T-helper 1 cell treated with Interleukin-12 subunit alpha and Interleukin-12 subunit beta and Interleukin-4 antibody, amounts not matched to agents 30 μg/mL and 1 μg/mL, for 36 hours (primary cell): ENCODE measurements around the gene SLC27A1.

Experiments
- H3K27ac Mint-ChIP-seq: one replicate; pipeline ENCODE4 v1.8.0; 2021; ENCODE audit warnings: mild to moderate bottlenecking, mixed read lengths
- H3K27me3 Mint-ChIP-seq: one replicate; pipeline ENCODE4 v1.8.0; 2021; ENCODE audit warnings: low read depth, mixed read lengths
- H3K36me3 Mint-ChIP-seq: one replicate; pipeline ENCODE4 v1.8.0; 2021; ENCODE audit warnings: low read depth, mixed read lengths
- H3K4me1 Mint-ChIP-seq: one replicate; pipeline ENCODE4 v1.8.0; 2021; ENCODE audit warnings: low read depth, mixed read lengths
- H3K4me3 Mint-ChIP-seq: one replicate; pipeline ENCODE4 v1.8.0; 2021; ENCODE audit warnings: mild to moderate bottlenecking, moderate library complexity, mixed read lengths
- H3K9me3 Mint-ChIP-seq: one replicate; pipeline ENCODE4 v1.8.0; 2021; ENCODE audit warnings: mixed read lengths

The SLC27A1 gene

GRCh38 chr19:17470068-17470841 lies at the start of gene SLC27A1:
TSS of gene SLC27A1 (plus strand) at chr19:17470524. CDS start at chr19:17470541, 17 bp downstream.
- H3K9me3 Mint-ChIP-seq: no peaks in the 10 kb centered on the region
- H3K4me1 Mint-ChIP-seq: peaks cover 31% of the 10 kb centered on the region
- no peaks in the 10 kb centered on the region for H3K36me3 Mint-ChIP-seq
- peak within 1 kb of the TSS; percentile 87 for H3K27ac Mint-ChIP-seq
- H3K4me3 Mint-ChIP-seq: peak within 1 kb of the TSS; percentile 96
- peaks cover 4% of the 10 kb centered on the region for H3K27me3 Mint-ChIP-seq

GRCh38 chr19:17421942-17422341 lies 48.4 kb upstream of the SLC27A1 start:
- H3K36me3 Mint-ChIP-seq: peaks cover 7% of the 10 kb centered on the region
- no peak overlapping the region for H3K4me3 Mint-ChIP-seq
- H3K27me3 Mint-ChIP-seq: no peaks in the 10 kb centered on the region
- no peaks in the 10 kb centered on the region for H3K9me3 Mint-ChIP-seq
- peaks cover 16% of the 10 kb centered on the region for H3K4me1 Mint-ChIP-seq
- H3K27ac Mint-ChIP-seq: no peak overlapping the region

- H3K4me3 Mint-ChIP-seq: no peak overlapping the region
- H3K36me3 Mint-ChIP-seq: peaks cover 5% of the 10 kb centered on the region
- no peak overlapping the region for H3K27ac Mint-ChIP-seq
- peaks cover 16% of the 10 kb centered on the region for H3K4me1 Mint-ChIP-seq
- no peaks in the 10 kb centered on the region for H3K9me3 Mint-ChIP-seq
- no peaks in the 10 kb centered on the region for H3K27me3 Mint-ChIP-seq
Measured at GRCh38 chr19:17423429-17424208, 46.7 kb upstream of the SLC27A1 start.

GRCh38 chr19:17424743-17425365 lies 45.5 kb upstream of the SLC27A1 start:
- no peak overlapping the region for H3K4me3 Mint-ChIP-seq
- H3K4me1 Mint-ChIP-seq: peaks cover 6% of the 10 kb centered on the region
- peaks cover 2% of the 10 kb centered on the region for H3K36me3 Mint-ChIP-seq
- H3K27ac Mint-ChIP-seq: no peak overlapping the region
- H3K9me3 Mint-ChIP-seq: no peaks in the 10 kb centered on the region
- no peaks in the 10 kb centered on the region for H3K27me3 Mint-ChIP-seq

DNA sequence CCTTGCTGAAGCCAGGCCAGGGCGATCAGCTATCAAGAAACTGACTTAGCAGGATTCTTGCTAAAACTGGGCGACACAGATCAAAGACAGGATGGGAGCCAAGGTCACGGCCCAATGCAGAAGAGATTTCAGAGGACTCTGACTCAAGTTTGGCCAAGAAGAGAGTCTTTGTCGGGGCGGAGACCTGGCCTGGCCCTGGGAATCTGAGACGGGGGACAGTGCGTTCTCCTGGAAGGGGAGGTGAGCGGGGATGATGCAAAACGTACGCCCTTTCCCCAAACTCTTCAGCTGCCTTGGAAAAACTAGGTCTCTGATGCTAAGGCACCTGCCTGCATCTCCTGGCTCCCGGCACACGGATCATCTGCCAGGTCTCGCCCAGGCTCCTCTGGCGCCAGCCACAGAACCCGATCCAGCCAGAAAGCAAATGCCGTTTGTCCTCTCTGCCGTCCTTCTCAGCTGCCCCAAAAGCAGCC lies 40.6 kb upstream of the SLC27A1 start:
- Mint-ChIP-seq H3K9me3 (no peaks in the 10 kb centered on the region), H3K4me3 (no peak overlapping the region), H3K36me3 (no peaks in the 10 kb centered on the region)

GRCh38 chr19:17431417-17431816 lies 38.9 kb upstream of the SLC27A1 start:
- no peak overlapping the region for H3K4me3 Mint-ChIP-seq
- H3K36me3 Mint-ChIP-seq: no peaks in the 10 kb centered on the region
- no peak overlapping the region for H3K27ac Mint-ChIP-seq
- H3K27me3 Mint-ChIP-seq: no peaks in the 10 kb centered on the region
- H3K4me1 Mint-ChIP-seq: peaks cover 4% of the 10 kb centered on the region
- no peaks in the 10 kb centered on the region for H3K9me3 Mint-ChIP-seq

More for the DNA sequence above, 40.6 kb upstream of the SLC27A1 start:
- Mint-ChIP-seq H3K27me3 (no peaks in the 10 kb centered on the region), H3K27ac (no peak overlapping the region), H3K4me1 (peaks cover 5% of the 10 kb centered on the region)

DNA sequence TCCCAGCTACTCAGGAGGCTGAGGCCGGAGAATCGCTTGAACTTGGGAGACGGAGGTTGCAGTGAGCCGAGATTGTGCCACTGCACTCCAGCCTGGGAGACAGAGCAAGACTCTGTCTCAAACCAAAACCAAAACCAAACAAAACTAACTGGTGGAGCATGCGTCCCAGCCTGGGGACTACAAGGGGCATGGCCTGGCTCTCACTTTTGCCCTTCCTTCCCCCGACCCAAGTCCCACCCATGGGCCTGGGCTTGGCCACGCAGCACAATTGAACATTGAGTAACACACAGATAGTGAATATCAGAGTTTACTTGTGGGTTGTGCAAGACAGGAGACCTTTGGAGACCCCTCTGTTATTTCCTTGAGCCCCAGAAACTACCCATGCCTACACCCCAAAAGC lies 35.1 kb upstream of the SLC27A1 start:
- H3K27me3 Mint-ChIP-seq: no peaks in the 10 kb centered on the region

DNA sequence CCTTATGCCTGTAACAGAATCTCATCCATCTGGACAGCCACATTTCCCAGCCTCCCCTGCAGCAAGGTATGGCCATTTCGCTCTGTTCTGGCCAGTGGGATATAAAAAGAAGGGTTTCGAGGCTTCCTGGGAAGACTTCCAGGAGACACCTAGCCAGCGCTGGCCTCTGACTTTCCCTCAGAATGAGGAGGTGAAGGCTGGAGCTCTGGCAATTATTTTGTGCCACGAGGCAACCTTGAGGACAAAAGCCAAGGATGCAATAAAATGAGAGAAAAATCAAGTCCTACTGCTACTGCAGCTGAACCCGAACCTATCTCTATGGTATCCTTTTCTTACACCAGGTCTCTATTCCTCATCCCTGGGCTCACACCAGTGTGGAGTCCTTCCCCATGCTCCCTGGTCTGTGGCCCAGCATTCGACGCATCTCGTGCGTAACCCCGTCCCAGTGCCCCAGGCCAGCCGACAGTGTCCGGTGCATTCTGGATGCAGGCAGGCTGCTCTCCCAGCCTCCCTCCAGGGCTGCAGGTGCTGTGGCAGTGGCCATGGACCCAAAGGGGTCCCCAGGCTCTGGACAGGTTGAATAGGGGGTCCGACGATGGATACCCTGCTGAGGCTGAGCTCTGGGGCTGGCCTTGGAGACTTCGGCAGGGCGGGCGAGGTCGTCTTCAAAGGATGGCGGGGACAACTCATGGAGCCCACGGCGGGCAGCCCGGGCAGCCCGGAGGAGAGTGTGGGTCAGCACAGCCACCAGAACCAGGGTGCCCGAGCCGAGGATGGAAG lies 34.0 kb upstream of the SLC27A1 start:
- H3K36me3 Mint-ChIP-seq: no peaks in the 10 kb centered on the region
- H3K4me3 Mint-ChIP-seq: no peak overlapping the region
- no peaks in the 10 kb centered on the region for H3K9me3 Mint-ChIP-seq
- H3K27me3 Mint-ChIP-seq: no peaks in the 10 kb centered on the region
- H3K27ac Mint-ChIP-seq: no peak overlapping the region
- H3K4me1 Mint-ChIP-seq: peaks cover 4% of the 10 kb centered on the region

More for the DNA sequence above, 35.1 kb upstream of the SLC27A1 start:
- Mint-ChIP-seq H3K4me3 (no peak overlapping the region), H3K9me3 (no peaks in the 10 kb centered on the region), H3K36me3 (no peaks in the 10 kb centered on the region), H3K27ac (no peak overlapping the region), H3K4me1 (peaks cover 4% of the 10 kb centered on the region)

GRCh38 chr19:17436874-17437267 lies 33.5 kb upstream of the SLC27A1 start:
- Mint-ChIP-seq H3K36me3 (no peaks in the 10 kb centered on the region), H3K4me3 (no peak overlapping the region), H3K27me3 (no peaks in the 10 kb centered on the region), H3K4me1 (no peaks in the 10 kb centered on the region), H3K27ac (no peak overlapping the region), H3K9me3 (no peaks in the 10 kb centered on the region)

- no peak overlapping the region for H3K27ac Mint-ChIP-seq
Measured at GRCh38 chr19:17441241-17442021, 28.9 kb upstream of the SLC27A1 start.

DNA sequence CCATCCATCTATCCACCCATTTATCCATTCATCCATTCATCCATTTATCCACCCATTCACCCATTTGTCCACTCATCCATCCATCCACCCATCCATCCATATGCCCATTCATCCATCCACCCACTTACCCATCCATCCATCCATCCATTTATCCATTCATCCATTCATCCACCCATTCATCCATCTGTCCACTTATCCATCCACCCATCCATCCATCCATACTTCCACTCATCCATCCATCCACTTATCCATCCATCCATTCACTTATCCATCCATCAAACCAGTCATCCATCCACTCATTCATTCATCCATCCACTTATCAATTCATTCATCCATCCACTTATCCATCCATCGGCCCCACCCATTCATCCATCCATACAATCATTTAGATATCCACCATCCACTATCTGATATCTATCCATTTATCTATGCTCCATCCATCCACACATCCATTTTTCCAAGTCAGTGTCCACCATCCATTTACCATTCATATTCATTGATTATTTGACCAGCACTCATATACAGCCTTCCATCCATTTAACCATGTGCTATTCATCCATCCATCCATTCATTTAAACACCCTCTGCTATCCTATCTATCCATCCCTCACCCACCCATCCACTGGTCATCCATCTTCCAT lies 24.7 kb upstream of the SLC27A1 start:
- Mint-ChIP-seq H3K4me1 (peaks cover 6% of the 10 kb centered on the region), H3K4me3 (no peak overlapping the region), H3K9me3 (no peaks in the 10 kb centered on the region), H3K27me3 (peaks cover 18% of the 10 kb centered on the region), H3K27ac (no peak overlapping the region), H3K36me3 (no peaks in the 10 kb centered on the region)

More at GRCh38 chr19:17441241-17442021, 28.9 kb upstream of the SLC27A1 start:
- Mint-ChIP-seq H3K27me3 (no peaks in the 10 kb centered on the region), H3K9me3 (no peaks in the 10 kb centered on the region), H3K36me3 (no peaks in the 10 kb centered on the region), H3K4me3 (no peak overlapping the region), H3K4me1 (no peaks in the 10 kb centered on the region)

GRCh38 chr19:17447704-17448130 lies 22.6 kb upstream of the SLC27A1 start:
- H3K27me3 Mint-ChIP-seq: peaks cover 18% of the 10 kb centered on the region
- H3K4me1 Mint-ChIP-seq: peaks cover 9% of the 10 kb centered on the region
- peak overlapping the region; percentile 22 for H3K4me3 Mint-ChIP-seq
- H3K27ac Mint-ChIP-seq: no peak overlapping the region
- no peaks in the 10 kb centered on the region for H3K9me3 Mint-ChIP-seq
- H3K36me3 Mint-ChIP-seq: no peaks in the 10 kb centered on the region
